ENCODE results near the gene SPTLC1.

- TF ChIP-seq TAF1 (IDR thresholded peaks at IDR 0.05; ENCODE audit: borderline replicate concordance, low read depth, low read length) = no peak
- no peak for TF ChIP-seq POLR2AphosphoS5 (IDR thresholded peaks at IDR 0.05; ENCODE audit: low read depth, low read length)
- TF ChIP-seq POLR2A (IDR thresholded peaks at IDR 0.05; ENCODE audit: low read depth, low read length) = no peak
These were observed 48.1 kb upstream of the SPTLC1 start for GRCh38 chr9:92163276-92163675.
